GM18508 (cell line): ENCODE data around the gene BRD7.

Source experiments
- ATAC-seq: cut with Tn5 transposase; IDR thresholded peaks from one replicate; pipeline ENCODE4 v1.9.1; 2021; ENCODE audit warnings: moderate number of reproducible peaks; ENCODE audit not compliant: insufficient read depth, unreplicated experiment

Gene BRD7

GRCh38 chr16:50368410-50369132 is at the start of gene BRD7:
Gene BRD7 (minus strand): TSS chr16:50368988. CDS start chr16:50368774, 214 bp downstream.
- ATAC-seq, result no peak

GRCh38 chr16:50416388-50416787 is 47.6 kb upstream of the BRD7 start:
- no peak for ATAC-seq

DNA sequence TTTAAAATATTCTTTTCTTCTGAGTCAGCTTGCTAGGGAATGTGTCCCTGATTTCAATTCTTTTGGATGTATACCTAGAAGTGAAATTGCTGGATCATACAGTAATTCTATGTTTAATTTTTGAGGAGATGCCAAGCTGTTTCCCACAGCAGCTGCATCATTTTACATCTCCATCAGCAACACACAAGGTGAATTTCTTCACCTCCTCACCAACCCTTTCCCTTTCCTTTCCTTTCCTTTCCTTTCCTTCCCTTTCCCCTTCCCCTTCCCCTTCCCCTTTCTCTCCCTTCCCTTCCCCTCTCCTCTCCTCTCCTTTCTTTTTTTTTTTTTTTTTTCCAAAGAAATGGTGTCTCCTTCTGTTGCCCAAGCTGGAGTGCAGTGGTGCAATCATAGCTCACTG is 45.4 kb upstream of the BRD7 start:
- no peak for ATAC-seq

DNA sequence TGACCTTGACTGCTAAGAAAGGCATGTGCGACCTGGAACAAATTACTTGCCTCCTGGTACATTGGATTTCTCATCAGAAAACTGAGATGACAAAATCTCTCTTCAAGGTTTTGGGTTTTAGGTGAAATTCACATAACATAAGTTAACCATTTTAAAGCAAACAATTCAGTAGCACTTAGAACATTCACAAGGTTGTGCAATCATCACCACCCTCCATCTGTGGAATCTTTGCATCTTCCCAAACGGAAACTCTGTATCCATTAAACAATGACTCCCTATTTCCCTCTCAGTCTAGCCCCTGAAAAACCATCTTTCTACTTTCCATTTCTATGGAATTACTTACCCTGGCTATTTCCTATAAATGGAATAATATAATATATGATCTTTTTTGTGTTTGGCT is 42.2 kb upstream of the BRD7 start:
- ATAC-seq, result no peak

GRCh38 chr16:50408001-50408561 is 39.3 kb upstream of the BRD7 start:
- no peak for ATAC-seq

- ATAC-seq, result no peak
Measured at GRCh38 chr16:50407351-50407750, 38.6 kb upstream of the BRD7 start.

- no peak for ATAC-seq
Measured at GRCh38 chr16:50403491-50403890, 34.7 kb upstream of the BRD7 start.

- no peak for ATAC-seq
Measured at GRCh38 chr16:50402298-50402895, 33.6 kb upstream of the BRD7 start.

DNA sequence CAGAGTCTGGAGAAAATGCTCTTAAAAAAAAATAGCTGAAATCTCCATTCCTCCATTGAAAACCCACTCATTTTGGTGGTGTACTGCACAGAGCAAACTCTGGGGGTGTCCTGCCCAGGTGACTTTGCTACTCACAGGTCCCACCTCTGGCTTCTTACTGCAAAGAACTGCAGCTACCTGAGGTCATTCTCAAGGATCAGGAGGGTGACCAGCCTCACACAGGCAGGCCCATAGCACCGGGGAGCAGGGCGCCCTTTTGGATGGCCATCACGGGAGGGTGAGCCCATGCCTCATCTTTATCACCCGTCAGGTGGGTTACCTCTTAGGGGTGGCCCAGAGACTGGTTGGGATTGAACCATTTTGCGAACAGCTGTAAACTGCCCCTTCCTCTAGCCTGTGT is 32.6 kb upstream of the BRD7 start:
- ATAC-seq, result no peak

- no peak for ATAC-seq
Measured at GRCh38 chr16:50400967-50401348, 32.2 kb upstream of the BRD7 start.

- no peak for ATAC-seq
Measured at GRCh38 chr16:50400312-50400966, 31.7 kb upstream of the BRD7 start.

DNA sequence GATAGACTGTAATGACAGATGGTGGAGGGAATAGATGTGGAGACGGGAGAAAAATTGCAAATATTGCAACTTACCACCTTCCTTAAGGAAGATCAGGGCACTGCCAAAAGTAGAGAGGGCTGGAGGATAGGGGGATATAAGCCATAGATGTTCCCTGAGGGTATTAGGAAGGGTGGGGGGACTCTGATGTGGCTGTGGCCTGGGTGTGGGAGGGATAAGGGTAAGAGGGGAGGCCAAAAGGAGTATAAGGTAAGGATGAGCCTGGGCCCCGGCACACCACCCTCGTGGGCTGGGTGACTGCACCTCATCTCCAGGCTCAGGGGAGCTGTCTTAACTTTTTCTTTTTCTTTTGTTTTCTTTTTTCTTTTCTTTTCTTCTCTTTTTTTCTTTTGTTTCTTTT is 30.6 kb upstream of the BRD7 start:
- ATAC-seq, result no peak

DNA sequence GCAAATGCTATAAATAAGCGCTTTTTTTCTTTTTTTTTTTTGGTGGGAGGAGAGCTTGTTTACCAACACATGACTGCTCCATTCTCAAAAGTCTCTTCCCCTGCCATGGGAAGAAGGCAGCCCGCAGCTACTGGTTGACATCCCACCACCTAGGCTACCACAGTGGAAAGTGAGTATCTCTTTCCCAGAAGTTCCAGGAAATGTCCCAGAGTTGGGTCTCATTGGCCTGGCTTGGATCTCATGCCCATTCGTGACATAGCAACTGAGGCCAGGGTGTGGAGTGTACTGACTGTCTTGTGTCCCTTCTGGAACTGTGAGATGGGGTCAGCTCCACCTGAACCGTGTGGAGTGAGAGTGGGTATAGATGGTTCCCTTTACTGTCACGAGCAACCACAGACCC is 29.5 kb upstream of the BRD7 start:
- no peak for ATAC-seq

DNA sequence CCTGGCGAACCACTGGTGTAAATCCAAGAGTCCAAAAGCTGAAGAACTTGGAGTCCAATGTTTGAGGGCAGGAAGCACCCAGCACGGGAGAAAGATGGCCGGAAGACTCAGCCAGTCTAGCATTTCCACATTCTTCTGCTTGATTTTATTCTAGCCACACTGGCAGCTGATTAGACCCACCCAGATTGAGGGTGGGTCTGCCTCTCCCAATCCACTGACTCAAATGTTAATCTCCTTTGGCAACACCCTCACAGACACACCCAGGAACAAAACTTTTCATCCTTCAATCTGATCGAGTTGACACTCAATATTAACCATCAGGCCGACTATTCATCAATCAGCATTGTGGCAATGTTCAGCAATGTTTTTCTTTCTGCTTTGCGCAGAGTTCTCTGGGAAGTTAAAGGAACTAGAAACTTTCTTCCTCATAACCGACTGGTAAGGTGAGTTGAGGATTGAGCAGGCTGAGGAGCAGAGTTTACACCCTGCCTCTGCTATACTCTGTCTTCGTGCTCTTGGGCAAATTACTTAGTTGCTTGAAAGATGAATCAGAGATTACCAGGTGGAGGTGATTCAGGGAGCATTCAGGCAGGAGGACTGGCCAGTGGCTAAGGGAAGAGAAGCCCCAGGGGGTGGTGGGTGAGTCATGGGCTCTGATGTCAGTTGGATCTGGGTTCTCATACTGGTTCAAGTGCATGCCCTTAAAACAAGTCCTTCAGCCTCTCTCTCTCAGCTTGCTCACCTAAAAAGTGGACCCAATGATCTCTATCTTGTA is 28.2 kb upstream of the BRD7 start:
- no peak for ATAC-seq

GRCh38 chr16:50395763-50396710 is 27.2 kb upstream of the BRD7 start:
- ATAC-seq, result no peak

DNA sequence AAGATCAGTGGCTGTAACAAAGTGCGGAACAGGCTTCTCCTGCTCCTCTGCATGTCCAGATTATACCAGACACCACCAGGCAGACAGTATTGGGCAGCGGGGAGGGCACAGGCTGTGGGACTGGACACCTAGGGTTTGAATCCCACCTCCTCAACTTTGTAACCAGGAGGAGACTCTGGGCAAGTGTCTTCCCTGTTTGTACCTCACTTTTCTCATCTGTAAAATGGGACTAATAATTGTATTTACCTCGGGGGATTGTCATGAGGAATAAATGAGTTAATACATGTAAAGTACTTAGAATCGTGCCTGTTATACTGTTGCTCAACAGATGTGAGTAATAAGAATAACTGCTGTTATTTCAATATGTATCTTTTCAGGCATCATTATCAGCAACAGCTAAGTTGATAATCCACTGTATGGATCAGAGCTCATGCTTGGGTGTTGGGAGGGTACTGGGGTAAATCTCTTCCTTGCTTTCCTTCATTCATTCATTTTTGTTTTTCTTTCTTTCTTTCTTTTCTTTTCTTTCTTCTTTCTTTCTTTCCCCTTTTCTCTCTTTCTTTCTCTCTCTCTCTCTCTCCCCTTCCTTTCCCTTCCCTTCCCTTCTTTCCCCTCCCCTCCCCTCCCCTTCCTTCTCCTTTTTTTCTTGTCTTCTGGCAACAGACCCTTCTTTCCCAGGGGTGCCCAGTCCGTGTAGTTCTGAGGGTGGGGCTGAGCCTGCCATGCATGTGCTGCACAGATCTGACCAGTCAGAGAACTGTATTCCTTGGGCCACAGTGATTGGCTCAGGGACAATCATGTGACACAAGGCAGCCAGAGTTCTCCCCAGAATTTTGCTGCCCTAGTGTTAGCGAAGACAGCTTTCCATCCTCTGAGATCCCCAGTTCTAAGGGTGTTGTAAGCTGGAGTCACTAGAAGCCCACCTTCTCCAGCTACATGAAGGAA is 25.3 kb upstream of the BRD7 start:
- no peak for ATAC-seq

- ATAC-seq, result no peak
Measured at GRCh38 chr16:50393416-50393815, 24.6 kb upstream of the BRD7 start.

- no peak for ATAC-seq
Measured at GRCh38 chr16:50390914-50391716, 22.3 kb upstream of the BRD7 start.
